Measurements from ENCODE around the gene VPS33A.
"Not testable (repeated sequence)": the region's sequence is repeated elsewhere in the genome, so short reads cannot be mapped to it uniquely, and the experiment has no call there.

Gene VPS33A

DNA sequence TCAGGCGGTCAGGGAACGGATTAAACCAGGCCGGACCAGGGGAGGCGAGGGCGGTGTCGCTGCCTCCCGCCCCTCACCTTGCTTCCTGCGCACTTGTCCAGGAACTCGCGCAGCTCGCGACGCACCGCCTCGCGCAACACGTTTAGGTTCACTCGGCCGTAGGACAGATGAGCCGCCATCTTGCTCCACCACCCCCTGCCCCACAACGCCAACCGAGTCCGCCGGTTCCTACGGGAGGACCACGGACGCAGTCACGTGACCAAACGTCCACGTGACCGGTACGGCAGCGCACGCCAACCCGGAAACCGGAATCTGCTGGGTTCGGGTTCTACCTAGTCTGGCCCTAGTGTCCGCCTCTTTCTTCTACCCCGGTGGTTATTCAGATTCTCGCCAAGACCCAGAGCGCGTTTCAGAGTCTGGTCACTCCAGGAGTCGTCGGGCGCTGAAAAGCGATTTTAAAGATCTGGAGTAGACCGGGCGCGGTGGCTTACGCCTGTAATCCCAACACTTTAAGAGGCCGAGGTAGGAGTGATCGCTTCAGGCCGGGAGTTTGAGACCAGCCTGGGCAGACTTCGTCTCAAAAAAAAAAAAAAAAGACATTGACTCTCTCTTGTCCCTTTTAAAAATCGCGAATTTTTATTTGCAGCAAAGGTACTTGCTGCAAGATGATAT is at the start of gene VPS33A:
Gene VPS33A (minus strand): TSS at position 265 of the 672 bp plus-strand sequence. CDS start 86 bp downstream, at position 179.
- peak; percentile 96 for DNase-seq (ENCODE audit: low spot score)

- no peak for DNase-seq (ENCODE audit: low spot score)
Measured at GRCh38 chr12:122312926-122313325, 46.6 kb upstream of the VPS33A start.

DNA sequence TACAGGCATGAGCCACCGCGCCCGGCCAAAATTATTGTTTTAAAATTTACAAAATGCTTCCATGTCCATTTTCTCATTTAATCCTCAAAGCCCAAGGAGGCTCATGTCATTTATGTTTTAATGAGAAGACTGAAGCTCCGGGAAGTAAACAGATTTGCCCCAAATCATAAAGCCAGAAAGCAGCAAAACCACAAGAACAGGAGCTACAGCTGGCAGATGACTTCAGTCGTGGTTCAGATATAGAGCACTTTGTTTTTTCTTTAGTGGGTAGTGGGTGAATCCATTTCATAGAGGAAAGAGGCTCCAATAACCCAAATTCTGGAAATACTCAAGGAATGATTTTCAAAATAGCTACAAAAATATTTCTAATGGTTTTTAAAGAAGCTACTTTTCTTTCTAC is 45.4 kb upstream of the VPS33A start:
- no peak for DNase-seq (ENCODE audit: low spot score)

DNA sequence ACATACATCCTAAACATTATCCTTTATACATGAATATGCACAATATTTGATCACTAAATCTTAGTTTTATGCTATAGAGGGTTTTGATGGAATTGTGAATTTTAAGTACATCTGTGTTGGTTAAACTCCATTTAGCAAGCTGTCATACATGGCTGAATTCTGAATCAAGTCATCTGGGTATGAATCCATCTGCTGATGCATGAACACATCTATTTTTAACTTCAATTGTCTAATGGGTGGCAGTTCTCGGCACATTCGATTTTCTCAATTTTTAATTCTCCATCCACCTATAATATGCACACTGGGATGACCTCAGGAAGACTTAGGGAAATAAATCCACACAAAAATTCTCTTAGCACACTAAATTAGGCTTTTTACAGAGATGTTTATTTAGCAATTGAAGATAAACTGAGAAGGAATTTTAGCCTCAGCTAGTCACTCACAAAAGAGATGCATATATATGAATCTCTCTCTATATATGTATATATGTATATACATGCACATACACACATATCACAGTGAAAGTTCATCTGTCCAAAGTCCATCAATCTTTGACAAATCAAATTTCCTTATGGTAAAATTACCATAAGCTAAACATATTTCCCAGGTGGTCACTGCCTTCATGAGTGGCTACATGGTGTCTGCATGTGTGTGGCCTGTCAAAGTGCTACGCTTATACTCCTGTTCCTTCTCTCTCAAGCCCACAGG is 44.5 kb upstream of the VPS33A start:
- no peak for DNase-seq (ENCODE audit: low spot score)

DNA sequence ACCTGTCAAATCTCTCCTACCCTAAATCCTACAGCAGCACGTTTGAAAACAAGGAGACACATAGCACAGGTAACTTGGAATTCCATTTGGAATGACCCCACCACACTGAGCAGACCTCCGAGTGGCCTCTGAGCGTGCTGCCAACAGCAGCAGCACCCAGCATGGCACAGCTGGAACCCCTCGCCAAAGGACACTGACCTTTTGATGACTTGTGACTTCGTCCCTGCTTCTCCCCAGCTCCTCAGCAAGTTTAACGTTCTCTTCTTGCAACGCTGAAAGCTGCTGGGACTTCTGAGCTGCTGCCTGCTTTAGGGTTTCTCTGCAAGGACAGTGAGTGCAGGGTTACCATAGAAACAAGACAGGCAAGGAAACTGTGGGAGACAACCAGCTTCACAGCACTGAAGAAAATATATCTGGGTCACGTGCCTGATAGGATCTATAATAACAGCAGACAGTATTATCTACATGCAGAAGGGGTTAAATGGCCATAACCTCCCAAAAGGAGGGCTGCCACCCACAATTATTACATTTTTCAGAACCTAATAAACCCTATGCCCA is 43.3 kb upstream of the VPS33A start:
- DNase-seq (ENCODE audit: low spot score) = no peak

DNA sequence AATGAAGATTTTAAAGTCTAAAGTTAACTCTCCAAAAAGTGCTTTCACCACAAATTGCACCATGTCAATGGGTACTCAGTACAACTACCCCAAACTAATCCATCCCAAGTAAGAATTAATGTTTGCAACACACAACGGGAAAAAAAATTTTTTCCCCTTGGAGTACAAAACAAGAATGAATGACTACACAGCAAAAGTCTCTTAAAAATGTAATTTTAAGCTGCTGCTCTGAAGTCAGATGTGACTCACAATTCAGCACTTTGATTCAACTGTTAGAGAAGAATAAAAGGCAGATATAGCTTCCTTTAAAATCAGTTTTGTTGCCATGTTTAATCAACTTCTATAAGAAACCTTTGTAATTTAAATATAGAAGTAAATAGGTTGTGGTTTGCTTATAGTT is 42.5 kb upstream of the VPS33A start:
- DNase-seq (ENCODE audit: low spot score) = no peak

GRCh38 chr12:122306407-122306806 is 40.1 kb upstream of the VPS33A start:
- DNase-seq (ENCODE audit: low spot score) = no peak

DNA sequence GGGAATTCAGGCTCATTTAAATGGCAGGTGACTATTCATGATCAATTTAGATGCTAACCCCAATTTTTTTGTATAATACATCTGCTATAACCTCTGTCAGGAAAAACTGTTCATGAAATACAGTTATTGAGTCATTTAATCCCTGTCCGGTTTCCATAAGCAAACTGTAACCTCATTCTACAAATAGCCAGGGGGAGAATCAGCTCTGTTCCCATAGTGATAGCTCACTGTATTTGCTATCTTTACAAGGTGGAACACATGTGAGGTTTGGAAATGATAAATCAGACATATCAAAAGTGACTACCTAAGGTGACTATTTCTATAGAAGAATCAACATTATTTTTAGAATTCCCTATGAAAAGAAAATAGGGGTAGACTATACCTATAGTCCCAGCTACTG is 38.6 kb upstream of the VPS33A start:
- DNase-seq (ENCODE audit: low spot score) = no peak

DNA sequence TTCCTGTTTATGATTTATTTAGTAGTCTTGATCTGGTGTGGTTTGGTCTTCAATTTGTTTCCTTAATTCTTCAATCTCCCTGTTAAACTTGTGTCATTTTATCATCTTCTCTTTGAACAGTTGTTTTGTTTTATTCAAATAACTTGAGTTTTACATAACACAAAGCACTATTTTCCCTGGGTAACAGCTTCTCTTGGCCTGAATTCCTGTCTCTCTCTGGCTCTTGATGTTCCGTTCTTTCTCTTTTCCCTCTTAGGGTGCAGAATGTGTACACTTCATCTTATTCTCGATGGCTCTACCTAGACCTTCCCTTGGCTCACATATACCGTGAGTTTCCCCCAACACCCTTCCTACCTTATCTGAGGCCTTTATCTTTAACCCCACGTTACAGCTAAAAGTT is 36.8 kb upstream of the VPS33A start:
- DNase-seq (ENCODE audit: low spot score) = no peak

GRCh38 chr12:122298071-122298748 is 31.9 kb upstream of the VPS33A start:
- no peak for DNase-seq (ENCODE audit: low spot score)

GRCh38 chr12:122297494-122297893 is 31.2 kb upstream of the VPS33A start:
- no peak for DNase-seq (ENCODE audit: low spot score)

DNA sequence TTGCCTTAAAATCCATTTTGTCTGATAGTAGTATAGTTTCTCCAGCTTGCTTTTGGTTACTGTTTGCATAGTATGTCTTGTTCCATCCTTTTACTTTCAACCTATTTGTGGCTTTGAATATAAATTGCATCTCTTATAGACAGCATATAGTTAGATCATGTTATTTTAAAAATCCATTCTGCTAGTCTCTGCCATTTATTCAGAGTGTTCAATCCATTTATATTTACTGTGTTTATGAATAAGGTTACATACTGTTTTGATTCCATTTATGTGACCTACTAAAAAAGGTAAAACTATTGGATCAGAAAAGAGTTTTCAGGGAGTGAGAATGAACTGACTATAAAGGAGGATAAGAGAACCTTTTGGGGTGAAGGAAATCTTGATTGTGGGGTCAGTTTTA is 29.6 kb upstream of the VPS33A start:
- no peak for DNase-seq (ENCODE audit: low spot score)

- DNase-seq (ENCODE audit: low spot score) = no peak
Measured at GRCh38 chr12:122293081-122293480, 26.8 kb upstream of the VPS33A start.

DNA sequence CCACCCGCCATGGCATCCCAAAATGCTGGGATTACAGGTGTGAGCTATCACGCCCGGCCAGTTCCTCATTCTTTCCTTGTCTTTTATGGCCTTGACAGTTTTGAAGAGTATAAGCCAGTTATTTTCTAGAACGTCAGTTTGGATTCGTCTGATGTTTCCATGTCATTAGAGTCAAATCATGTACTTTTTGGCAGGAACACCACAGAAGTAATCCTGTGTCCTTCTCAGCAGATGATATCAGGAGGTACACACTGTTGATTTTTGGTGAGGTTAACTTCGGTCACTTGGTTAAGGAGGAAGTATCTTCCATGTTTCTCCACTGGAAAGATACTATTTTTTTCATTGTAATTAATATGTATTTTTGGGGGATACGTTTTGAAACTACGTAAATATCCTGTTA is 25.1 kb upstream of the VPS33A start:
- DNase-seq (ENCODE audit: low spot score) = no peak

- no peak for DNase-seq (ENCODE audit: low spot score)
Measured at GRCh38 chr12:122283680-122284079, 17.4 kb upstream of the VPS33A start.

DNA sequence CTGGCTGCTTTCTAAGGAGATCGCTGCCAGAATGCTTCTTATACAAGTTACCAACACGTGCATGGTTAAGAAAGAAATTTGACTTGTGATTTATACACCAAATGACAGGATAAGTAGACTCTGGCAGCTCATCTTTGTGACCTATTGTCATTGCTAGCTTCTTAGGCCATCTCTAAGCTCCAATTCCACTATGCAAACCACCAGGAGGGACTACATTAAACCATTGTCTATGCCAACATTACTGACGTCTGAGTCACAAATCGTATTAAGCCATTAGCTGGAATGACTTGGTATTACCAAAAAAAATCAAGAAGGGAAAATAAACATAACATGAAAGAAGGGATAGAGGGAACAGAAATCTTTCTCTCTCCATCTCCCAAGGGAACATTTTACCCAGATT is 15.8 kb upstream of the VPS33A start:
- peak; percentile 18 for DNase-seq (ENCODE audit: low spot score)

- DNase-seq (ENCODE audit: low spot score) = no peak
Measured at GRCh38 chr12:122276242-122276641, 9.9 kb upstream of the VPS33A start.

GRCh38 chr12:122275459-122275858 is 9.2 kb upstream of the VPS33A start:
- DNase-seq (ENCODE audit: low spot score) = no peak

DNA sequence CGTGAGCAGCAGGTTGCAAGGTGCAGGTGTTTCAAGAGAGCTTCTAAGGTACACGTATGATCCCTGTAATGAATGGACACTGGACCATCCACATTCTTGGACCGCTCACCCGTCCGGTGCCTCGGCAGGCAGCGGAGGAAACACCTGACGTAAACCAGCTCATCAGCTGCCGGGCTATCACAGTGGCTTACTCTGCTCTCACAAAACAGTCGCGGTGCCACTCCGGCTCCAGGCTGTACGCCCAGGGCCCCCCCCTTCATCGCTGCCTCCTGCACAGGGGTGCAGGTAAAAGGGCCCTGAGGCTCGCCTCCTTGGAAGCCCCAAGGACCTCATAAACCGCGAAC is 436 bp downstream of the VPS33A start:
- DNase-seq (ENCODE audit: low spot score) = peak; percentile 23

DNA sequence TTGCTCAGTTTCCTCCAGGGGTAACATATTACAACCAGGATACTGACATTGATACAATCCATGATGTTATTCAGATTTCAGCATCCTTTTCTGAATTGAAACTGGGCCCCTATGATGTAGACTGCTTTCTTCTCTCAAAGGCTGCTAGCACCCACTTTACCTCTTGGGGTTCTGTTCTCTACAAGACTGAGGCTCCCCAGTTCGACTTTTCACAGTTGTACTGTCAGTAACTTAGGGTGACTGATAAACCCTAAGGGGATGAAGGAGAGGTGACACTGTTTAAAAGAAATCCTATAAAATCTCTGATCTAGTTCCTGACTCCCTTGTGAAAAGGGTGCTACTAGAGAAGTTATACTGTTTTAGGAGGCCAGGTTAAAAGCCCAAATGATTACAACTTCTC is 818 bp downstream of the VPS33A start:
- no peak for DNase-seq (ENCODE audit: low spot score)

GRCh38 chr12:122260735-122261134 is 5.6 kb downstream of the VPS33A start:
- DNase-seq (ENCODE audit: low spot score) = not testable (repeated sequence)

DNA sequence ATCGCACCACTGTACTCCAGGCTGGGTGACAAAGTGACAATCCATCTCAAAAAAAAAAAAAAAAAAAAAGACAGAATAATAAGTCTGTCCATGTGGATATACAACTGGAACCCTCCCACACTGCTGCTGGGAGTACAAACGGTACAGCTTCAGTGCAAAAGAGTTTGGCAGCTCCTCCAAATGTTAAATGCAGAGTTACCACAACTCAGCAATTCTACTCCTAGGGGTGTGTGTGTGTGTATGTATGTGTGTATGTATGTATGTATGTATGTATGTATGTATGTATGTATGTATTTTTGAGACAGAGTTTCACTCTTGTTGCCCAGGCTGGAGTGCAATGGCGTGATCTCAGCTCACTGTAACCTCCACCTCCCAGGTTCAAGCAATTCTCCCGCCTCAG is 7.4 kb downstream of the VPS33A start:
- not testable (repeated sequence) for DNase-seq (ENCODE audit: low spot score)

- not testable (repeated sequence) for DNase-seq (ENCODE audit: low spot score)
Measured at GRCh38 chr12:122258462-122258861, 7.8 kb downstream of the VPS33A start.

All from SW480 (cell line).